SIG-M5 treated with dmso at 0.1 percent for 504 hours (cell line): Measurements from ENCODE around the gene AARS1.
A peak's percentile ranks its signal among the peaks of the same experiment; 100 is the strongest.
"Not testable (repeated sequence)": the region's sequence is repeated elsewhere in the genome, so short reads cannot be mapped to it uniquely, and the experiment has no call there.

Experiments
- DNase-seq: peaks from one replicate; lab custom pipeline; 2025; ENCODE audit not compliant: unreplicated experiment; lab: John Stamatoyannopoulos, UW

The AARS1 gene

DNA sequence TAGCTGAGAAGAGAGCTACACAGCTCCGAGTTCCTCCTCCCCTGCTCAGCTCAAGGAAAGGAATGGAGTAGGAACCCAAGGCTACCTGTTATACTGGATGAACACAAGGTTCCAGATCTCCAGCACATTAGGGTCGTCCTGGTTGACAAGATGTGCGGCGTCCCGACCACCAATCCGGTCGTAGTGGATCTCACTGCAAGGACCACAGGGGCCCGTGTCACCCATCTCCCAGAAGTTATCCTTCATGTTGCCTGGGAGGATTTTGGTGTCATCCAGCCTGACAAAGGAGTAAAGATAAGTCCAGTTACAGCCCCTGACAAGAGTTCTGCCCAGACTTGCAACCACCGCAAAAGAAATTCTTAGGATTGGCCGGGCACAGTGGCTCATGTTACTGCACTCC lies 17.6 kb downstream of the AARS1 start:
- no peak for DNase-seq

DNA sequence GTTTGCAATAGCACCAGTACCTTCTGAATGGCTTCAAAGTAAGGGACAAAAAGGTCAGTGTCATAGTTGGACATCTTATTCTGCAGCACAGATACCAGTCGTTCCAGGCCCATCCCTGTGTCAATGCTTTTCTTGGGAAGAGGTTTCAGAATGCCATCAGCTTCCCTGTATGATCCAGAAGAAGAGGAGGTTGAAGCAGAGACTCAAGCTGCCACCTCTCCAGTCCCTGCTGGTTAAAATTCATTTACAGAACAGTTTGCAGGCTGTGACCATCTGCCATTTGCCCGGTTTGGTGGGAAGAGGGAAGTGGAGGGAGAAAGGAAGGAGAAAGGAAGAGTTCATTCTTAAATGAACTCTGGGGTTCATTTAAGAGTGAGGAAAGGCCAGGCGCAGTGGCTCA lies 19.1 kb downstream of the AARS1 start:
- no peak for DNase-seq

DNA sequence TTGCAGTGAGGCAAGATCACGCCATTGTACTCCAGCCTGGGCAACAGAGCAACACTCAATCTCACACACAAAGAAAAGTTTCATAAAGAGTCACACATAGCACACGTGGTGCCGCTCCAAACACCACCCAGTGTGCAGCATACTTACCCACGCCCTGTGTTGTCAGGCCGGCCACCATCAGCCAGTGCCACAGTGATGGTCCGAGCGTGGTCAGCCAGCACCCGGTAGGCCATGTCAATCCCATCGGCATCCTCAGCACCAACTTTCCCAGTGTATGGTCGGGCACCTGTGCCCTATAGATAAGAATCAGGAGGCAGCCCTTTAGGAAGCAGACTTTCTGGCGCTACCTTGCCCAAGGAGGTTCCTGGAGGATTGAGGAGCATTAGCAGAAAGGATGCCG lies 19.8 kb downstream of the AARS1 start:
- DNase-seq, result no peak

DNA sequence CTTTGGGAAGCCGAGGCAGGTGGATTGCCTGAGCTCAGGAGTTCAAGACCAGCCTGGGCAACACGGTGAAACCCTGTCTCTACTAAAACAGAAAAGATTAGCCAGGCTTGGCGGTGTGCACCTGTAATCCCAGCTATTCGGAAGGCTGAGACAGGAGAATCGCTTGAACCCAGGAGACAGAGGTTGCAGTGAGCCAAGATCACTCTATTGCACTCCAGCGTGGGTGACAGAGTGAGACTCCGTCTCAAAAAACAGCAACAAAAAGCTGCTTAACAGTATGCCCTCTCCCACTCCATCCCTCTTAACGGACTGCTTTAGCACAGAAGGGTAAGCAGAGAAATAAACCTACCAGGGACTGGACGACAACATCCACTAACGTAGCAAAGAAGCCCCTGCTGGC lies 21.4 kb downstream of the AARS1 start:
- DNase-seq, result not testable (repeated sequence)

GRCh38 chr16:70267516-70267915 lies 21.8 kb downstream of the AARS1 start:
- peak; percentile 42 for DNase-seq

DNA sequence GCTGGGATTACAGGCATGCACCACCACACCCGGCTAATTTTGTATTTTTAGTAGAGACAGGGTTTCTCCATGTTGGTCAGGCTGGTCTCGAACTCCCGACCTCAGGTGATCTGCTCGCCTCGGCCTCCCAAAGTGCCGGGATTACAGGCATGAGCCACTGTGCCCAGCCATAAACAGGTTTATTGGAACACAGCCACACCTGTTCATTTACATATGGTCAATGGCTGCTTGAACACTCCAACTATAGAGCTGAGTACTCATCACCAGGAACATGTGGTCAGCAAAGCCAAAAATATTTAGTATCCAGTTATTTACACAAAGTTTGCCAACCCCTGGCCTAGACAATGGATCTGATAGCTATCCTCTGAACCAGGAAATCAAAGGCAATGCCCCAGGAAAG lies 29.4 kb downstream of the AARS1 start:
- DNase-seq, result not testable (repeated sequence)

- DNase-seq, result no peak
These were observed 30.4 kb downstream of the AARS1 start for GRCh38 chr16:70258946-70259345.

- DNase-seq, result no peak
These were observed 31.2 kb downstream of the AARS1 start for GRCh38 chr16:70258065-70258464.

DNA sequence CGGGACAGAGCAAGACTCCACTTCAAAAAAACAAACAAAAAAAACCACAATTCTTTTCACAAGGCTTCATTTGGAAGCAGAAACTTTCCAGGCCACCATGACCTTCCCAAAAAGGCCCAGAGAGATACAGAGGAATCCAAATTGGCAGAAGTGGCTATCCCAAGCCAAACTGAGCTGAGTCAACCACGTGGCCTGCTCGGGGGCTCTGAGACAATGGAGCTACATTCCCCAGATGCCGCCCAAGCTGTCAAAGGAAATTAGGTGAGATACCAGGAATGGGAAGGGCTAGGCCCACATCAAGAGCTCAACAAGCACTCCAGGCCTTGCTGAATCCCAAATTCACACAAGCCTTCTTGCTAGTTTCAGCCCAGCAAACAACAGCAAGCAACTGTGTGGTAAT lies 31.9 kb downstream of the AARS1 start:
- no peak for DNase-seq

DNA sequence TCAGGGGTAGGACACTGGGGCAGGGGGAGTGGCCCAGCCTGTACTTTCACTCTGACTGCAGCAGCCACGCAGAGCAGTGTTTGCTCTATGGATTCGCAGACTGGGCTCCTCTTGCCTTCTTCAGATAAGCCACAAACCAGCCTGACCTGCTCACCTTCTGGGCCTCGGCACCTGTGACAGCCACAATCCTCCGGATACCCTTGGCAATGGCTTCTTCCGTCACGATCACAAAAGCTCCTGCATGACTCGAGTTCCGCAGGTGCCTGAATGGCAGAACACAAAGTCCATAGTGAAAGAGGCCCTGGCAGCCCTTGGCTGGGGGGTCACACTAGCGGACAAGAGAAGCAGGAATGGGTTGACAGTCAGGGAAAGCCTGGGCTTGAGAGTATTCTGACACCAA lies 33.7 kb downstream of the AARS1 start:
- DNase-seq, result no peak

DNA sequence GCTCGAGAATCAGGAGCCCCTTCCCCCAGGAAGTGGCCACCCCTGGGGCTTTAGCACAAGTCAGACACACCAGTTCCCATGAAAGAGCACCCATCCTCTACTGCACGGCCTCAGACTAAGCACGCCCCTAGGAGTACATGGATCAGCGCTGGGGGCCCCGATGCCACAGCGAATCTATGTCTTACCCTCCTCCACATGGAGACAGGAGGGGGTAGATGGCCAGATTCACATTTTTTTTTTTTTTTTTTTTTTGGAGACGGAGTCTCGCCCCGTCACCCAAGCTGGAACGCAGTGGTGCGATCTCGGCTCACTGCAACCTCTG lies 34.4 kb downstream of the AARS1 start:
- DNase-seq, result no peak

- DNase-seq, result no peak
These were observed 34.9 kb downstream of the AARS1 start for GRCh38 chr16:70254180-70254964.

GRCh38 chr16:70253291-70254106 lies 35.8 kb downstream of the AARS1 start:
- DNase-seq, result peak; percentile 11

- no peak for DNase-seq
These were observed 36.8 kb downstream of the AARS1 start for GRCh38 chr16:70252355-70252988.

DNA sequence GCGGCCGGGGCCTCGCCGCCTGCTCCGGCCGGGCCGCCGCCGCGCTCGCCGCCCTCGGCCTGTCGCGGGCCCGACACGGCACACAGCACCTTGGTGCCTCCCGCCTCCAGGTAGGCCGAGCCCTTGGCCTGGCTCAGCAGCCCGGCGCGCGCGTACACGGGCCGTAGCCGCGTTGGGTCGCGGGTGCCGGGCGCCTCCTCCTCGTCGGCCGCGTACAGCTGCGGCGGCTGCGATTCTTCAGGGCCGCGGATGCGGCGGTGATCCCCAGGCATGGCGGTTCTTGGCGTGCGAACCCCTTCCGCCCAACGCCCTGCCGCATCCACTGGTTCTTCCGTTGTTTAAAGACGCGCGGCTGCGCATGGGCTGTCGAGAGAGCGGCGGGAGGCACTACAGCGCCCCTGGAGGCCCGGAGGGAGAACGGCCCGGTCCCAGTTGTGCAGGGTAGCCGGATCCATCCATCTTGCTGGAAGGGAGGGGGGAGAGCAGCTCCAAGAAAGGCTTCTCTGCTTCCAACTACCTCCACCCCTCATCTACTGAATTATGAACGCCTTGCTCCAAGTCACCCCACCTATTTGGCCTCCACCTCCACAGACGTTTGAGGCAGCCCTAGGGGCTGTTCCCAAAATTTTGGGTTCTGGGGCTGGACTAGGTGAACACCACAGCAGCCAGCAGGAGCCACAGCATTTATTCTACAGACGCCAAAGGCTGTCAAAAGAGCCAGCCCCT lies 37.5 kb downstream of the AARS1 start, which contains the start of gene EXOSC6:
TSS of gene EXOSC6 (minus strand) at position 312 of the 726 bp plus-strand sequence. CDS start at position 272, 40 bp downstream.
- peak; percentile 94 for DNase-seq

DNA sequence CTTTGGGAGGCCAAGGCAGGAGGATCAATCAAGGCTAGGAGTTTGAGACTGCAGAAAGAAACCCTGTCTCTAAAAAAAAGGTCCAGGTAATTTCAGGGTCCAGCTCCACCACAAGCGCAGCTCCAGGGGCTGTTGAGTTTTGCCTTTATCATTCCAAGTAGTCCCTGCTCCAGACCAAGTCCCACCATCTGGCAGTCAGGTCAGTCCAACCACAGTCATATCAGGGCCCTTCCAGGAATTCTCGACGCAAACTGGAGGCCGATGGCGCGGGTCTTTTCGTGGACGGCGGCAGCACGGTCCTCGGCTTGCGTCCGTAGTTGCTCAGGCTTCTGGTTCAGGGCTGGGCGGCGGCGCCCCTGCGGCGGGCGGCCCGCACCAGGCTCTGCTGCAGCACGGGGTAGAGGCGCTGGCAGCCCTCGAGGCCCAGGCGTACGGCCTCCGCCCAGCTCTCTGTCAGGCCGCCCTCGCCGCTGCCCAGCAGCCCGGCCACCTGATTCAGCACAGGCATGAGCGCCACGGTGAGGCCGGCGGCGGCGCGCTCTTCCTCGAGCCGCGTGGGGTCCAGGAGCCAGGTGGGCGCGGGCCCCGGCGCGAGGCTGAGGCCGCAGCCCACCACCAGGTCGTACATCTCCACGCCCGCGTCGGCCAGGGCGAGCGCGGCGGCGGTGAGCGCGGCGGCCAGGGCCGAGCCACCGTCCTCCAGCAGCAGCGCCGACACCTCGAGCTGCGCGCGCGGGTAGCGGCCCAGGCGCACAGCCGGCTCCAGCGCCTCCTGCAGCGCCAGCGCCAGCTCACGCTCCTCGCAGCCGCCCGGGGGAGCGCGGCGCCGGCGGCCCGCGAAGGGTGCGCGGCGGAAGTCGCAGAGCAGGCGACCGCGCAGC lies 38.3 kb downstream of the AARS1 start:
- no peak for DNase-seq

DNA sequence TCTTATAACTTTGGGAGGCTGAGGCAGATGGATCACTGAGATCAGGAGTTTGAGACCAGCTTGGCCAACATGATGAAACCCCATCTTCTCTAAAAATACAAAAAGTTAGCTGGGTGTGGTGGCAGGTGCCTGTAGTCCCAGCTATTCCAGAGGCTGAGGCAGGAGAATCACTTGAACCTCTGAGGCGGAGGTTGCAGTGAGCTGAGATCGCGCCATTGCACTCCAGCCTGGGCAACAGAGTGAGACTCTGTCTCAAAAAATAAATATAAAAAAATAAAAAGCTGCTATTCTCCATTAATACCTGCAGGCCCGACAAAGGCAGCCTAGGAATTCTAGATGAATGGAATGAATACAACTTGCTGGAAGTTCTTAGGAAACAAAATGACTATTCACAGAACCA lies 39.6 kb downstream of the AARS1 start:
- not testable (repeated sequence) for DNase-seq

DNA sequence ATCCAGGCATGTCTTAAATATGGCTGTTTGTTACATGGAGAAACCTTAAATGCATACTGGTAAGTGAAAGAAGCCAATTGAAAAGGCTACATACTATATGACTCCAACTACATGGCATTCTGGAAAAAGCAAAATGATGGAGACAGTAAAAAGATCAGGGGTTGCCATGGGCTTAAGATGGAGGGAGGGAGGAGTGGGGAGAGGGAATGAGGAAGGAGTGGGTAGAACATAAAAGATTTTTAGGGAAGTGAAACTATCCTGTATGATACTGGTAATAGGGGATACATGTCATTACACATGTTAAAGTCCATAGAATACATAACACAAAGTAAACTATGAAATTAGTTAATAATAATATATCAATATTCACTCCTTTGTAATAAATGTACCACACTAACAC lies 50.5 kb downstream of the AARS1 start:
- peak; percentile 11 for DNase-seq

DNA sequence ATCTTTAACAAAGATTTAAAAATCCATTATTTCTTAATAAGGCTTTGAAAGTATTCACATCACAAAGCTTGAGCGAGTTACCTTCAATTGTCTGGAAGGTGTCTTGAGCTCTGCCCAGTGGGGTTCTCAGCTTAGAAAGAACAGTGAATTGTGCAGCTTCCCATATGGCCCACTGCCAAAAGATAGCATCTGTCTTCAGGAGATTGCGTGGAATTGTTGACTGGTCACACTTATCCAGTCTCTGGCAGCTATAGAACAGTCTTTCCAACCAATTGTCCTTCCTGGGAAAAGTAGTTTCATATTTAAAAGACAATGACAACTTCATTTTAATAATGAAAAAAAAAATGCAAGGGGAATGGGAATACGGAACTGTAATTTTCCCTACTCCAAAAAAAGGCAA lies 57.5 kb downstream of the AARS1 start:
- not testable (repeated sequence) for DNase-seq

DNA sequence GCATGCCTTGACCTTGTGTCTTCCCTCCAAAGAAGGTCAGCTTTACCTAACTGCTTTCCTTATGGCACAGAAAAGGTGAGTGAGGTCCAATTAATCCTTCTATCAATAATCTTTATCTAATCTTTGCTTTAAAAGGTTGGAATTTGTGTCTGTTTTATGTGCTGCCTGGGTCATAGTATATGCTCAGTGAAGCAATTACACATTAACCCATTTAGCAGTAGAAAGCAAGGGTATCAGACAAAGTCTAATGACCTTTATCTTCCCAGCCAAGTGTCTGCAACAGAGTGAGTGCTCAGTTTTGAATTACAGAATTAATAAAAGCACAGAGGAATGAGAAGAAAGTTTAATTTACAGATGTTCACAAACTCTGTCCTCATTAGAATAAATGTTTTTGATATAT lies 63.3 kb downstream of the AARS1 start:
- DNase-seq, result not testable (repeated sequence)
